T-helper 1 cell (primary cell): ENCODE results near the gene SHISA9.
A peak's percentile ranks its signal among the peaks of the same experiment; 100 is the strongest.
"Not testable (repeated sequence)": the region's sequence is repeated elsewhere in the genome, so short reads cannot be mapped to it uniquely, and the experiment has no call there.

Source experiments
- DNase-seq, 5 donors: peaks; one replicate each; pipeline ENCODE4 v3.0.0-alpha.2; 2012 to 2020

The SHISA9 gene

GRCh38 chr16:12900599-12901203 is 697 bp upstream of the SHISA9 start:
- no peak for DNase-seq

GRCh38 chr16:12901204-12901596 is 198 bp upstream of the SHISA9 start:
- no peak for DNase-seq

- no peak for DNase-seq
Measured at GRCh38 chr16:12902511-12903372, 1.3 kb downstream of the SHISA9 start.

- DNase-seq: no peak
Measured at GRCh38 chr16:12903407-12904328, 2.3 kb downstream of the SHISA9 start.

GRCh38 chr16:12904329-12904671 is 2.9 kb downstream of the SHISA9 start:
- DNase-seq: no peak

- DNase-seq: no peak
Measured at GRCh38 chr16:12906271-12906670, 4.9 kb downstream of the SHISA9 start.

GRCh38 chr16:12906765-12907516 is 5.5 kb downstream of the SHISA9 start:
- DNase-seq: no peak

- peak in 1 of 5 donors; percentile 32 for DNase-seq
Measured at GRCh38 chr16:12907670-12908233, 6.4 kb downstream of the SHISA9 start.

- no peak for DNase-seq
Measured at GRCh38 chr16:12917246-12917645, 15.8 kb downstream of the SHISA9 start.

GRCh38 chr16:12917653-12918052 is 16.3 kb downstream of the SHISA9 start:
- DNase-seq: no peak

GRCh38 chr16:12920739-12921138 is 19.3 kb downstream of the SHISA9 start:
- DNase-seq: no peak

- not testable (repeated sequence) for DNase-seq
Measured at GRCh38 chr16:12923640-12924039, 22.2 kb downstream of the SHISA9 start.

- DNase-seq: no peak
Measured at GRCh38 chr16:12925026-12925800, 23.8 kb downstream of the SHISA9 start.

- no peak for DNase-seq
Measured at GRCh38 chr16:12927591-12927990, 26.2 kb downstream of the SHISA9 start.

- no peak for DNase-seq
Measured at GRCh38 chr16:12930881-12931280, 29.5 kb downstream of the SHISA9 start.

GRCh38 chr16:12936391-12936790 is 35.0 kb downstream of the SHISA9 start:
- no peak for DNase-seq

- DNase-seq: no peak
Measured at GRCh38 chr16:12941896-12942295, 40.5 kb downstream of the SHISA9 start.

GRCh38 chr16:12942861-12943260 is 41.5 kb downstream of the SHISA9 start:
- no peak for DNase-seq

GRCh38 chr16:12944300-12944699 is 42.9 kb downstream of the SHISA9 start:
- DNase-seq: no peak

- DNase-seq: no peak
Measured at GRCh38 chr16:12951392-12951791, 50.0 kb downstream of the SHISA9 start.

GRCh38 chr16:12951976-12952375 is 50.6 kb downstream of the SHISA9 start:
- no peak for DNase-seq
